Testis (tissue), 2 donors: Measurements from ENCODE around the gene CCNJL.

Experiments used
- POLR2A ChIP-seq: fragments of 450-650 bp; IDR thresholded peaks from one replicate; pipeline ENCODE4 v1.6.1; 2017; ENCODE audit warnings: antibody characterized with exemption, mild to moderate bottlenecking, moderate library complexity
- TF ChIP-seq, protein P1 (sequence below), 3 experiments: fragments of 450-650 bp in 2 of 3; fragments of 200-600 bp in 1 of 3; sonication (generic) in 1 of 3; IDR thresholded peaks; one replicate each; pipeline ENCODE4 v1.5.1; 2016 to 2019; ENCODE audit warnings: antibody characterized with exemption in 3 of 3, mild to moderate bottlenecking in 2 of 3, moderate library complexity in 1 of 3

DNA sequence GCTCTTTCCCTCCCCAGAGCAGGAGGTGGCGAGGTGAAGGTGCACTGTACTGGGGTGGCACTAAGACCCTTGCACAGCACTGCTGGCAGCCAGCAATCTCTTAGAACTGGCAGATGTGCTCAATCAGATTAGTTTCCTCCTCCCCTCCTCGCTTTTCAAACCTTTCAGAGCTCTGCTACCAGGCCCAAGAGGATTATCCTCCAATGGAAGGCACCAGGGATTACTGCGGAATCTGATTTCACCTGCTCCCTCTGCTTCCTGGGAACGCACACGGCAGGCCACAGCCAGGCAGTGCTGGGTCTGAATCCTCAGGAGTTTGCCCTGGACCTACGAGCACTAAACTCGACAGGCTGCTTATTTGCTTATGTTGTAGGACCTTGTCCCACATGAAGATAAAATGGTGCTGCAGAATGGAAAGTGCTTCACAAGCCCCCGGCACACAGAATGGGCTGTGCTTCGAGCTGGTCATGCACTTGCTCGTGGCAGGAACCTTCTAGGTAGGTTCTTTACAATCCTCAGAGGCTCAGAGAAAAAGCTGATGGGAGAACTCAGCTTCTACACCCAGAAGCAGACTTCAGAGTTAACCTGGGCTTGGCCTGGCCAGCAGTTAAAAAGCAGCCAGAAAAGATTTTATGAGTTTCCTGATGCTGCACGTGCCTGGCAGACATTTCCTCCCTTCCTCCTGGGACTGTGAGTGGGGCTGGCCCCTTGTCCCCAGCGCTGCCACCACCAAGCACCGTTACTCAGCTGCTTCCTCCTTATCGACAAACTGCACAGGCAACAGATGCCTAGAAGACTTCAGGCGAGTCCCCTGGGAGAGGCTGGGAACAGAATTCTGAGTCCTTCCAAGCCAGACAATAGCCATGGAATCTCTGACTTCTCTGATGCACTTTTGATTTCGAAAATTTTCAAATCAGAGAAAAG is 50.0 kb downstream of the CCNJL start:
- TF ChIP-seq, protein P1, sequence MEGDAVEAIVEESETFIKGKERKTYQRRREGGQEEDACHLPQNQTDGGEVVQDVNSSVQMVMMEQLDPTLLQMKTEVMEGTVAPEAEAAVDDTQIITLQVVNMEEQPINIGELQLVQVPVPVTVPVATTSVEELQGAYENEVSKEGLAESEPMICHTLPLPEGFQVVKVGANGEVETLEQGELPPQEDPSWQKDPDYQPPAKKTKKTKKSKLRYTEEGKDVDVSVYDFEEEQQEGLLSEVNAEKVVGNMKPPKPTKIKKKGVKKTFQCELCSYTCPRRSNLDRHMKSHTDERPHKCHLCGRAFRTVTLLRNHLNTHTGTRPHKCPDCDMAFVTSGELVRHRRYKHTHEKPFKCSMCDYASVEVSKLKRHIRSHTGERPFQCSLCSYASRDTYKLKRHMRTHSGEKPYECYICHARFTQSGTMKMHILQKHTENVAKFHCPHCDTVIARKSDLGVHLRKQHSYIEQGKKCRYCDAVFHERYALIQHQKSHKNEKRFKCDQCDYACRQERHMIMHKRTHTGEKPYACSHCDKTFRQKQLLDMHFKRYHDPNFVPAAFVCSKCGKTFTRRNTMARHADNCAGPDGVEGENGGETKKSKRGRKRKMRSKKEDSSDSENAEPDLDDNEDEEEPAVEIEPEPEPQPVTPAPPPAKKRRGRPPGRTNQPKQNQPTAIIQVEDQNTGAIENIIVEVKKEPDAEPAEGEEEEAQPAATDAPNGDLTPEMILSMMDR (IDR thresholded peaks at IDR 0.05) = no peak
- TF ChIP-seq POLR2A = no peak
